BLaER1 treated with 17β-estradiol and CSF1 and Interleukin-3, amounts not matched to agents 10 nM and 100 nM (cell line): ENCODE measurements around the gene SORBS1.

Experiments
- H3K27ac ChIP-seq, 11 experiments: shearing (Covaris generic); formaldehyde crosslinking; 2 replicates each; pipeline ENCODE4 v1.8.1; 2022
- H3K27me3 ChIP-seq, 11 experiments: shearing (Covaris generic); formaldehyde crosslinking; 2 replicates each; pipeline ENCODE4 v1.8.1; 2022
- H3K36me3 ChIP-seq, 11 experiments: shearing (Covaris generic); formaldehyde crosslinking; 2 replicates each; pipeline ENCODE4 v1.8.1; 2022
- H3K4me1 ChIP-seq, 10 experiments: shearing (Covaris generic); formaldehyde crosslinking; 2 replicates each; pipeline ENCODE4 v1.8.1; 2022
- H3K4me2 ChIP-seq, 11 experiments: shearing (Covaris generic); formaldehyde crosslinking; 2 replicates each; pipeline ENCODE4 v1.8.1; 2022
- H3K4me3 ChIP-seq, 10 experiments: shearing (Covaris generic); formaldehyde crosslinking; 2 replicates each; pipeline ENCODE4 v1.8.1; 2022
- H3K9ac ChIP-seq, 11 experiments: shearing (Covaris generic); formaldehyde crosslinking; 2 replicates each; pipeline ENCODE4 v1.8.1; 2022
- H3K9me3 ChIP-seq, 11 experiments: shearing (Covaris generic); formaldehyde crosslinking; replicated peaks in 1 of 11; 2 replicates each; pipeline ENCODE4 v1.8.1; 2022
- H4K20me1 ChIP-seq, 11 experiments: shearing (Covaris generic); formaldehyde crosslinking; 2 replicates each; pipeline ENCODE4 v1.8.1; 2022
- Cebpa-rat ChIP-seq, 11 experiments: shearing (Covaris generic); IDR thresholded peaks; 2 replicates each; pipeline ENCODE4 v1.8.1; 2022

The SORBS1 gene

GRCh38 chr10:95288303-95288702, 272.9 kb downstream of the SORBS1 start:
- H4K20me1 ChIP-seq: peaks cover 0 to 60% (median 53%) of the 10 kb centered on the region in 11 experiments; a peak in 16 of 22 replicates
- no peaks in the 10 kb centered on the region for H3K27me3 ChIP-seq
- H3K4me2 ChIP-seq: peak overlapping the region; percentile 87 to 99 (median 96); a peak in 21 of 22 replicates
- H3K9ac ChIP-seq: peak overlapping the region in 4 of 11 experiments; percentile 7 to 96 (median 62); a peak in 4 of 22 replicates
- H3K36me3 ChIP-seq: peaks cover 0 to 31% (median 7%) of the 10 kb centered on the region in 11 experiments; a peak in 9 of 22 replicates
- TF ChIP-seq Cebpa-rat (IDR thresholded peaks at IDR 0.05): no peak
- peak overlapping the region in 5 of 10 experiments; percentile 85 to 94 (median 91); a peak in 7 of 20 replicates for H3K4me3 ChIP-seq
- peaks cover 35 to 78% (median 71%) of the 10 kb centered on the region in 10 experiments for H3K4me1 ChIP-seq
- H3K9me3 ChIP-seq: no peaks in the 10 kb centered on the region
- H3K27ac ChIP-seq: no peak overlapping the region

GRCh38 chr10:95287281-95287680, 273.9 kb downstream of the SORBS1 start:
- no peaks in the 10 kb centered on the region for H3K27me3 ChIP-seq
- H3K9ac ChIP-seq: 0 out of 22 replicates have a peak overlapping the region, but pooled peaks of 2 of the 11 experiments have one; percentile 7
- H3K4me2 ChIP-seq: peak overlapping the region in 10 of 11 experiments; percentile 87 to 99 (median 96); a peak in 19 of 22 replicates
- H3K36me3 ChIP-seq: peaks cover 0 to 35% (median 16%) of the 10 kb centered on the region in 11 experiments; a peak in 11 of 22 replicates
- H3K4me3 ChIP-seq: no peak overlapping the region; a peak in 1 of 20 replicates
- H3K9me3 ChIP-seq: no peaks in the 10 kb centered on the region
- 0 out of 22 replicates have a peak overlapping the region, but pooled peaks of 1 of the 11 experiments have one; percentile 0 for H3K27ac ChIP-seq
- no peak for TF ChIP-seq Cebpa-rat (IDR thresholded peaks at IDR 0.05)
- H4K20me1 ChIP-seq: peaks cover 0 to 71% (median 58%) of the 10 kb centered on the region in 11 experiments; a peak in 16 of 22 replicates
- peaks cover 27 to 68% (median 61%) of the 10 kb centered on the region in 10 experiments for H3K4me1 ChIP-seq

GRCh38 chr10:95286707-95287106, 274.5 kb downstream of the SORBS1 start:
- no peak for TF ChIP-seq Cebpa-rat (IDR thresholded peaks at IDR 0.05)
- H3K4me1 ChIP-seq: peaks cover 27 to 62% (median 56%) of the 10 kb centered on the region in 10 experiments
- no peaks in the 10 kb centered on the region for H3K27me3 ChIP-seq
- H3K4me3 ChIP-seq: no peak overlapping the region
- H3K4me2 ChIP-seq: peak overlapping the region in 10 of 11 experiments; percentile 87 to 99 (median 96); a peak in 18 of 22 replicates
- H3K9me3 ChIP-seq: no peaks in the 10 kb centered on the region
- H3K9ac ChIP-seq: no peak overlapping the region
- H3K27ac ChIP-seq: no peak overlapping the region
- peaks cover 0 to 74% (median 64%) of the 10 kb centered on the region in 11 experiments; a peak in 16 of 22 replicates for H4K20me1 ChIP-seq
- peaks cover 0 to 40% (median 16%) of the 10 kb centered on the region in 11 experiments; a peak in 11 of 22 replicates for H3K36me3 ChIP-seq

- H3K4me1 ChIP-seq: peaks cover 27 to 66% (median 60%) of the 10 kb centered on the region in 10 experiments
- no peaks in the 10 kb centered on the region for H3K27me3 ChIP-seq
- no peak for TF ChIP-seq Cebpa-rat (IDR thresholded peaks at IDR 0.05)
- no peak overlapping the region for H3K27ac ChIP-seq
- no peak overlapping the region for H3K4me3 ChIP-seq
- peaks cover 0 to 85% (median 70%) of the 10 kb centered on the region in 11 experiments; a peak in 17 of 22 replicates for H4K20me1 ChIP-seq
- H3K9ac ChIP-seq: no peak overlapping the region
- H3K36me3 ChIP-seq: peaks cover 0 to 43% (median 16%) of the 10 kb centered on the region in 11 experiments; a peak in 11 of 22 replicates
- no peaks in the 10 kb centered on the region for H3K9me3 ChIP-seq
- H3K4me2 ChIP-seq: peak overlapping the region in 3 of 11 experiments; percentile 3 to 5 (median 5); a peak in 1 of 22 replicates
These were observed 275.6 kb downstream of the SORBS1 start for GRCh38 chr10:95285556-95285955.

GRCh38 chr10:95284807-95285206, 276.4 kb downstream of the SORBS1 start:
- peaks cover 27 to 71% (median 64%) of the 10 kb centered on the region in 10 experiments for H3K4me1 ChIP-seq
- H3K9me3 ChIP-seq: no peaks in the 10 kb centered on the region
- H3K4me2 ChIP-seq: peak overlapping the region in 5 of 11 experiments; percentile 3 to 10 (median 5); a peak in 2 of 22 replicates
- TF ChIP-seq Cebpa-rat (IDR thresholded peaks at IDR 0.05): no peak
- peaks cover 0 to 43% (median 16%) of the 10 kb centered on the region in 11 experiments; a peak in 11 of 22 replicates for H3K36me3 ChIP-seq
- no peak overlapping the region for H3K27ac ChIP-seq
- H4K20me1 ChIP-seq: peaks cover 0 to 92% (median 73%) of the 10 kb centered on the region in 11 experiments; a peak in 17 of 22 replicates
- no peak overlapping the region for H3K9ac ChIP-seq
- H3K27me3 ChIP-seq: no peaks in the 10 kb centered on the region
- no peak overlapping the region for H3K4me3 ChIP-seq

- Histone ChIP-seq H3K36me3 (peaks cover 0 to 47% (median 22%) of the 10 kb centered on the region in 11 experiments; a peak in 11 of 22 replicates), H3K9me3 (no peaks in the 10 kb centered on the region), H4K20me1 (peaks cover 0 to 96% (median 63%) of the 10 kb centered on the region in 11 experiments; a peak in 15 of 22 replicates), H3K4me3 (no peak overlapping the region), H3K9ac (no peak overlapping the region), H3K27ac (no peak overlapping the region), H3K4me1 (peaks cover 3 to 69% (median 61%) of the 10 kb centered on the region in 10 experiments; a peak in 19 of 20 replicates), H3K4me2 (no peak overlapping the region), H3K27me3 (no peaks in the 10 kb centered on the region)
- TF ChIP-seq Cebpa-rat (IDR thresholded peaks at IDR 0.05): no peak
These were observed 279.1 kb downstream of the SORBS1 start for GRCh38 chr10:95282107-95282506.

- H3K4me2 ChIP-seq: peak overlapping the region in 6 of 11 experiments; percentile 5 to 35 (median 21); a peak in 7 of 22 replicates
- no peak overlapping the region for H3K27ac ChIP-seq
- H4K20me1 ChIP-seq: peaks cover 0 to 96% (median 59%) of the 10 kb centered on the region in 11 experiments; a peak in 15 of 22 replicates
These were observed 280.0 kb downstream of the SORBS1 start for GRCh38 chr10:95281206-95281605.

GRCh38 chr10:95280637-95281036, 280.5 kb downstream of the SORBS1 start:
- H3K9me3 ChIP-seq: no peaks in the 10 kb centered on the region
- no peak overlapping the region for H3K9ac ChIP-seq
- TF ChIP-seq Cebpa-rat (IDR thresholded peaks at IDR 0.05): no peak
- peak overlapping the region in 5 of 11 experiments; percentile 6 to 35 (median 24); a peak in 7 of 22 replicates for H3K4me2 ChIP-seq
- H3K36me3 ChIP-seq: peaks cover 0 to 47% (median 25%) of the 10 kb centered on the region in 11 experiments; a peak in 12 of 22 replicates
- no peak overlapping the region for H3K27ac ChIP-seq
- H4K20me1 ChIP-seq: peaks cover 0 to 92% (median 54%) of the 10 kb centered on the region in 11 experiments; a peak in 15 of 22 replicates
- H3K27me3 ChIP-seq: no peaks in the 10 kb centered on the region
- H3K4me1 ChIP-seq: peaks cover 0 to 66% (median 59%) of the 10 kb centered on the region in 10 experiments; a peak in 18 of 20 replicates
- no peak overlapping the region for H3K4me3 ChIP-seq

More at GRCh38 chr10:95281206-95281605, 280.0 kb downstream of the SORBS1 start:
- no peak overlapping the region for H3K4me3 ChIP-seq
- no peaks in the 10 kb centered on the region for H3K27me3 ChIP-seq
- H3K36me3 ChIP-seq: peaks cover 0 to 47% (median 22%) of the 10 kb centered on the region in 11 experiments; a peak in 12 of 22 replicates
- H3K9ac ChIP-seq: no peak overlapping the region
- TF ChIP-seq Cebpa-rat (IDR thresholded peaks at IDR 0.05): no peak
- H3K9me3 ChIP-seq: no peaks in the 10 kb centered on the region
- H3K4me1 ChIP-seq: peaks cover 0 to 69% (median 61%) of the 10 kb centered on the region in 10 experiments; a peak in 18 of 20 replicates
